ENCODE results near the gene TM9SF4.

- TF ChIP-seq POLR2A (IDR thresholded peaks at IDR 0.05; ENCODE audit: control extremely low read depth in 1 of 2, low read depth in 2 of 2, low read length in 2 of 2) (no peak), EP300 (IDR thresholded peaks at IDR 0.05; ENCODE audit: borderline replicate concordance in 1 of 2, low read depth in 2 of 2, low read length in 2 of 2) (no peak), CTCF (IDR thresholded peaks at IDR 0.05; ENCODE audit: control extremely low read depth in 1 of 3, insufficient read depth in 1 of 3, low read depth in 1 of 3, low read length in 3 of 3) (no peak)
Observed at GRCh38 chr20:32206760-32207625, 97.5 kb downstream of the TM9SF4 start.

All from H1 (cell line).